Measurements from ENCODE around the gene LRRC61.

GRCh38 chr7:150373049-150373801 lies 50.1 kb downstream of the LRRC61 start:
- TF ChIP-seq, protein P1, sequence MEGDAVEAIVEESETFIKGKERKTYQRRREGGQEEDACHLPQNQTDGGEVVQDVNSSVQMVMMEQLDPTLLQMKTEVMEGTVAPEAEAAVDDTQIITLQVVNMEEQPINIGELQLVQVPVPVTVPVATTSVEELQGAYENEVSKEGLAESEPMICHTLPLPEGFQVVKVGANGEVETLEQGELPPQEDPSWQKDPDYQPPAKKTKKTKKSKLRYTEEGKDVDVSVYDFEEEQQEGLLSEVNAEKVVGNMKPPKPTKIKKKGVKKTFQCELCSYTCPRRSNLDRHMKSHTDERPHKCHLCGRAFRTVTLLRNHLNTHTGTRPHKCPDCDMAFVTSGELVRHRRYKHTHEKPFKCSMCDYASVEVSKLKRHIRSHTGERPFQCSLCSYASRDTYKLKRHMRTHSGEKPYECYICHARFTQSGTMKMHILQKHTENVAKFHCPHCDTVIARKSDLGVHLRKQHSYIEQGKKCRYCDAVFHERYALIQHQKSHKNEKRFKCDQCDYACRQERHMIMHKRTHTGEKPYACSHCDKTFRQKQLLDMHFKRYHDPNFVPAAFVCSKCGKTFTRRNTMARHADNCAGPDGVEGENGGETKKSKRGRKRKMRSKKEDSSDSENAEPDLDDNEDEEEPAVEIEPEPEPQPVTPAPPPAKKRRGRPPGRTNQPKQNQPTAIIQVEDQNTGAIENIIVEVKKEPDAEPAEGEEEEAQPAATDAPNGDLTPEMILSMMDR (IDR thresholded peaks at IDR 0.05) = no peak
- TF ChIP-seq POLR2A (IDR thresholded peaks at IDR 0.05) = no peak
